Measurements from ENCODE around the gene NQO1.

DNA sequence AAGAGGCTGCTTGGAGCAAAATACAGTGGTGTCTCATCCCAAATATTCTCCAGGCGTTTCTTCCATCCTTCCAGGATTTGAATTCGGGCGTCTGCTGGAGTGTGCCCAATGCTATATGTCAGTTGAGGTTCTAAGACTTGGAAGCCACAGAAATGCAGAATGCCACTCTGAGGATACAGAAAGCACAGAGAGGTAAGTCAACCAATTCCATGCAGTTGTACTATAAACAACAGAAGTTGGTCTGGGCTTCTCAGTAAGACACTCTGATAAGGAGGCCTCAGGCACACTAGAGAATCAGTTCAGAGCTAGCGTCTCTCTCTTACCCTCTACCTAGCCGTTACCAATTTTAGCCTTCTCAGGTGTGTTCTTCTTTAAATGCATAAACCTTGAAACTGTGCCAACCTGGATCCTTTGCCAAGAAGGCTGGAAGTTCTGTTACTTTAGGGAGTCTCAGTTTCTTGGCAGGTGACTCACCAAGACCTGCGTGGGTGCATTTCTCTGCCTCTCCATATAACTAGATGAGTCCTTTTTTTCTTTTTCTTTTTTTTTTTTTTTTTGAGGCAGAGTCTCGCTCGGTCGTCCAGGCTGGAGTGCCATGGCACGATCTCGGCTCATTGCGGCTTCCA is 15.1 kb downstream of the NQO1 start:
- no peak for TF ChIP-seq EZH2 (IDR thresholded peaks at IDR 0.05)
- no peak for TF ChIP-seq POLR2AphosphoS5 (IDR thresholded peaks at IDR 0.05; ENCODE audit: borderline replicate concordance, low read depth, low read length)
- no peak for TF ChIP-seq FOXP2 (optimal IDR thresholded peaks at IDR 0.05; ENCODE audit: control extremely low read depth, extremely low read length, insufficient read depth)
